ENCODE results near the gene CDCA8. TPM values are rescaled to one million over a fixed set of nuclear protein-coding genes. Genes with fewer than 3 reads are reported as not detected.

CDCA8 gene
- total and polyA plus RNA-seq, 2 donors (not counting 3 experiments of a cell fraction or from before 2014, with no cell fraction given): 38.5 to 45.7 TPM

DNA sequence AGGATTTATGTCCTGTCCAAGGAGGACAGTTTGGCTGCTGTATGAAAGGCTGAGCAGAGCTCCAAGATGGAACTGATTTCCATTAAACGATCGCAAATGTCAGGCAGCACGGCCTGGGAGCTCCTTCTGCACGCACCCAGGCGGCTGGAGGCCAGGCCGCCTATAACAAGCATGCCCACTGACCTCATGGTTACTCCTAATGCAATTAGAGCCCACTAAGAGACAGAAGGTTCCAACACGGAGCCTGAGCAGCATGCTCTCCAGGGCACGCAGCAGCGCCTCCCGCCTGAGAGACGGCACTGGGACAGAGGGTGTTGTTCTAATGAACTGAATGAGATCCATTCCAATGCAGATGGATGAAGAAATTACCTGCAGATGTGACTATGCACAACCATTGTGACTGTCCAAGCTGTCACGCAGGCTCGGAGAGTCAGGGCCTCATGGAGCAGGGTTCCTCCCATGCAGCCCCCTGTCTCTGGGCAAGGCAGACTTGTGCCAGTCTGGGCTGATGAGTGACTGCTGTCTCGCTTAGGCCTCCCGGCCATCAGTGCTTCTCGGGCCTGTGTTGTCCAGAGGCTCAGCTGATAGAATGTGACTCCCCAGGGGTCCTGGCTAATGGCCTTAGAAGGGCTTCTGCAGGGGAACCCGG, 25.2 kb upstream of the CDCA8 start:
- no peak for FAIRE-seq
- POLR2A ChIA-PET: no interaction called here

More for the DNA sequence above, 25.2 kb upstream of the CDCA8 start:
- Histone ChIP-seq H3K79me2 (ENCODE audit: control insufficient read depth, insufficient read depth, low read length) (no peaks in the 10 kb centered on the region), H3K27ac (ENCODE audit: insufficient read depth, low read depth, low read length) (no peak overlapping the region), H3K27me3 (ENCODE audit: control insufficient read depth in 2 of 2, insufficient read depth in 2 of 2, low read length in 2 of 2) (peaks cover 0 to 2% of the 10 kb centered on the region in 2 experiments), H3K36me3 (ENCODE audit: control insufficient read depth in 2 of 2, extremely low read depth in 1 of 2, insufficient read depth in 2 of 2, low read length in 2 of 2) (no peaks in the 10 kb centered on the region), H2AFZ (ENCODE audit: low read depth, low read length) (no peak overlapping the region), H3K4me2 (ENCODE audit: insufficient read depth, low read length) (no peak overlapping the region), H3K9ac (replicated peaks; ENCODE audit: extremely low read depth, insufficient read depth, low read length) (no peak overlapping the region), H3K4me3 (replicated peaks in 1 of 3; ENCODE audit: insufficient read depth in 1 of 3, low read depth in 1 of 3, low read length in 3 of 3) (no peak overlapping the region), H3K9me1 (replicated peaks; ENCODE audit: control insufficient read depth, extremely low read depth, insufficient read depth, low read length) (no peaks in the 10 kb centered on the region), H3K9me3 (replicated peaks; ENCODE audit: control insufficient read depth, insufficient read depth, low read length) (no peaks in the 10 kb centered on the region), H3K4me1 (ENCODE audit: control insufficient read depth, extremely low read depth, insufficient read depth, low read length) (no peaks in the 10 kb centered on the region), H4K20me1 (replicated peaks; ENCODE audit: control insufficient read depth, extremely low read depth, insufficient read depth, low read length) (no peaks in the 10 kb centered on the region)
- DNase-seq (ENCODE audit: low read depth, low spot score): no peak
- no TSS peak for BruUV-seq (replicated peaks)
- intact Hi-C loops (cut with micrococcal nuclease) (no loop called here), dilution Hi-C loops (cut with MboI; ENCODE audit: extremely low pct_ligation_motif_present, low sequenced_read_pairs) (no loop called here)
- TF ChIP-seq CTCF (IDR thresholded peaks at IDR 0.05; ENCODE audit: extremely low read depth in 1 of 2, insufficient read depth in 1 of 2, low read depth in 1 of 2, low read length in 2 of 2) (no peak), POLR2AphosphoS5 (IDR thresholded peaks at IDR 0.05; ENCODE audit: insufficient read depth, low read depth, low read length) (no peak), FOS (IDR thresholded peaks at IDR 0.05; ENCODE audit: borderline replicate concordance, insufficient read depth, low read length) (no peak), MAX (IDR thresholded peaks at IDR 0.05; ENCODE audit: insufficient read depth, insufficient read length) (no peak)
- CTCF ChIA-PET: interaction anchor here (1.2 kb wide), 1 partner anchor 65 kb away, joined by 3 read pairs; no protein-coding TSS in a partner anchor

Data from endothelial cell of umbilical vein (primary cell).